ENCODE results near the gene TRAPPC12. TPM values are rescaled to one million over a fixed set of nuclear protein-coding genes. Genes with fewer than 3 reads are reported as not detected.

TRAPPC12 gene
- total and polyA plus RNA-seq, 4 experiments from 2014 or later: 18.0 to 137 (median 94.7) TPM

DNA sequence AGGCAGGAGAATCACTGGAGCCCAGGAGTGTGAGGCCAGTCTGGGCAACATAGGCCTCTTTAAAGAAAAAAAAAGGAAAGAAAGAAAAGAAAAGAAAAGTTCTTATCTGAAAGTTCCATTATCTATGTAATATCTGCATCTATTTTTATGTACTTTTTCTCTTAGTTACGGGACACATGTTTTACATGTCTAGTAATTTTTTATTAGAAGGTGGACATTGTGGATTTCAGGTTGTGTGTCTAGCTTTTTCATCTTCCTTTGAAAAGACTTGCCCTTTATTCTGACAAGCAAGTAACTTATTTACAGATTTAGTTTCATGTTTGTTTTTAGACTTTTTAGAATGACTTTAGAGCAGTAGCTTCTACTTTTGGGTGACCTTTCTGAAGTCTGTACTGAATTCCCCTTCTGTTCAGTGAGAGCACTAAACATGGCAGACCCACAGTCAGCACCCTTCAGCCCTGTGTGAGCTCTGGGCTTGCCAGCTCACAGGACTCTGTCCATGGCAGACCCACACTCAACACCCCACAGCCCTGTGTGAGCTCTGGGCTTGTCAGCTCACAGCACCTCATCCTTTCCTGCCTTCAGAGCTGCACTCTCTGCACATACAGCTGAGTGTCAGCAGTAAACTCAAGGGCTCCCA lies 17.5 kb downstream of the TRAPPC12 start:
- Mint-ChIP-seq H3K4me1 (peaks cover 9 to 40% (median 15%) of the 10 kb centered on the region in 4 donors), H3K27ac (no peak overlapping the region), H3K9me3 (peaks cover 3 to 42% (median 28%) of the 10 kb centered on the region in 8 donors), H3K4me3 (no peak overlapping the region), H3K36me3 (peaks cover 68 to 74% of the 10 kb centered on the region in 2 donors), H3K27me3 (no peaks in the 10 kb centered on the region)
- Histone ChIP-seq H3K27me3 (ENCODE audit: insufficient read depth, low read length) (no peaks in the 10 kb centered on the region), H3K9me3 (ENCODE audit: control insufficient read depth in 1 of 2, low read length in 2 of 2) (peaks cover 0 to 13% of the 10 kb centered on the region in 2 donors), H3K27ac (ENCODE audit: low read depth, low read length) (no peak overlapping the region), H3K4me3 (ENCODE audit: low read length in 2 of 2) (no peak overlapping the region), H3K36me3 (ENCODE audit: insufficient read depth, low read length) (peaks cover 23% of the 10 kb centered on the region), H3K4me1 (ENCODE audit: insufficient read depth, low read length) (no peaks in the 10 kb centered on the region)
- ChIA-PET POLR2A (ENCODE audit: partially characterized antibody) (interaction anchor here (1.0 kb wide), 1 partner anchor 19 kb away, joined by 4 read pairs; the partner anchor contains the start of gene EIPR1), CTCF (ENCODE audit: partially characterized antibody) (interaction anchor here (1.0 to 2.2 kb wide), 4 partner anchors 17 to 27 kb away, joined by 3 to 5 read pairs (median 4); partner anchors contain the start of gene TRAPPC12)
- no peak for DNase-seq
- intact Hi-C loops (cut with micrococcal nuclease): no loop called here

DNA sequence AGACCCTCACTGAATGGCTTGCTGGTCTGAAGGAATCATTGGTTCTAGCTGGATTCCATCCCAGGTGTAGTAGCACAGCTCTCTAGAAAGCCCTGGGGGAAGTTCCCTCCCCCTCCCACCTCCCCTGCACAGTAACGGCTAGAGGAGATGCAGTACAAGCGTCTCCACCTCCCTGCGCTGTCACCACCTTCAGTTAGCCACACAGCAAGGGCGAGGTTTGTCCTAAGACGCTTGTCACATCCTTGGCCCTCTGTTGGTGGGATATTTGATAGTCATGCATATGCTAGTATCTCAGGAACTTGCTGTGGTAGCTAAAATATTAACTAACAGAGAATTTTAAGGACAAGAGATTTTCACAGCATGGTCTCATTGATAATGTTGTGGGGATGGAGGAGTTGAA lies 19.4 kb downstream of the TRAPPC12 start:
- H3K36me3 Mint-ChIP-seq: peaks cover 58 to 72% of the 10 kb centered on the region in 2 donors
- POLR2A ChIA-PET (ENCODE audit: partially characterized antibody): no interaction called here

DNA sequence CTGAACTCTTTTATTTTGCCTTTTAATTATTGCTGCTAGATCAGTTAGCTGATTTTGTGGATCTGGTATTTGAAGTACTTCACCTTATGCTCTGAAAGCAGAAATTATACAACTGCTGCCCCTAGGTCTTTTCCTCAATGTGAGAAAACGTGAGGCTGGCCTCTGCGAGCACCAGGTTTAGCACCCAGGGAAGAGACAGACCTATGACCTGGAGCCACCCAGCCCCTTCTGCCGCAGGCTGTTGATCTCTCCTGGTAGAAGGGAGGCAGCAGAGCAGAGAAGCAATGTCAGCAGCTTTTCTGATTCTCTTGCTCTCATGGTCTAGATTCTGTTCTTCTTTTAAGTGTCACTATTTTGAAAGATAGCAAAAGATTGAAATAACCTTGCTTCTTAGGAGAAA lies 19.9 kb downstream of the TRAPPC12 start:
- intact Hi-C loops (cut with micrococcal nuclease): no loop called here
- H3K9me3 Mint-ChIP-seq: peaks cover 3 to 39% (median 28%) of the 10 kb centered on the region in 8 donors
- Histone ChIP-seq H3K27ac (ENCODE audit: low read depth, low read length) (no peak overlapping the region), H3K27me3 (ENCODE audit: insufficient read depth, low read length) (no peaks in the 10 kb centered on the region), H3K4me3 (ENCODE audit: low read length in 2 of 2) (no peak overlapping the region), H3K4me1 (ENCODE audit: insufficient read depth, low read length) (no peaks in the 10 kb centered on the region), H3K9me3 (ENCODE audit: control insufficient read depth in 1 of 2, low read length in 2 of 2) (peaks cover 0 to 13% of the 10 kb centered on the region in 2 donors), H3K36me3 (ENCODE audit: insufficient read depth, low read length) (peaks cover 31% of the 10 kb centered on the region)
- H3K27ac Mint-ChIP-seq: peak overlapping the region in 1 of 7 donors; percentile 12
- no peaks in the 10 kb centered on the region for H3K27me3 Mint-ChIP-seq
- peaks cover 57 to 74% of the 10 kb centered on the region in 2 donors for H3K36me3 Mint-ChIP-seq
- ChIA-PET POLR2A (ENCODE audit: partially characterized antibody) (no interaction called here), CTCF (ENCODE audit: partially characterized antibody) (interaction anchor here (0.8 to 1.5 kb wide), 2 partner anchors 23 to 25 kb away, joined by 3 to 4 read pairs; no protein-coding TSS in a partner anchor)
- H3K4me3 Mint-ChIP-seq: peak overlapping the region in 1 of 8 donors; percentile 53
- peaks cover 4 to 34% (median 13%) of the 10 kb centered on the region in 4 donors for H3K4me1 Mint-ChIP-seq
- DNase-seq: no peak

More for the DNA sequence above, 19.4 kb downstream of the TRAPPC12 start:
- Histone ChIP-seq H3K36me3 (ENCODE audit: insufficient read depth, low read length) (peaks cover 30% of the 10 kb centered on the region), H3K27me3 (ENCODE audit: insufficient read depth, low read length) (no peaks in the 10 kb centered on the region), H3K27ac (ENCODE audit: low read depth, low read length) (no peak overlapping the region), H3K4me1 (ENCODE audit: insufficient read depth, low read length) (no peaks in the 10 kb centered on the region), H3K4me3 (ENCODE audit: low read length in 2 of 2) (no peak overlapping the region), H3K9me3 (ENCODE audit: control insufficient read depth in 1 of 2, low read length in 2 of 2) (peaks cover 0 to 13% of the 10 kb centered on the region in 2 donors)
- no peak for DNase-seq
- Mint-ChIP-seq H3K4me1 (peaks cover 4 to 29% (median 10%) of the 10 kb centered on the region in 4 donors), H3K4me3 (no peak overlapping the region), H3K27ac (no peak overlapping the region), H3K9me3 (peaks cover 3 to 41% (median 28%) of the 10 kb centered on the region in 8 donors), H3K27me3 (no peaks in the 10 kb centered on the region)
- intact Hi-C loops (cut with micrococcal nuclease): no loop called here
- CTCF ChIA-PET (ENCODE audit: partially characterized antibody): interaction anchor here (0.8 to 1.5 kb wide), 2 partner anchors 24 to 25 kb away, joined by 3 to 4 read pairs; no protein-coding TSS in a partner anchor

DNA sequence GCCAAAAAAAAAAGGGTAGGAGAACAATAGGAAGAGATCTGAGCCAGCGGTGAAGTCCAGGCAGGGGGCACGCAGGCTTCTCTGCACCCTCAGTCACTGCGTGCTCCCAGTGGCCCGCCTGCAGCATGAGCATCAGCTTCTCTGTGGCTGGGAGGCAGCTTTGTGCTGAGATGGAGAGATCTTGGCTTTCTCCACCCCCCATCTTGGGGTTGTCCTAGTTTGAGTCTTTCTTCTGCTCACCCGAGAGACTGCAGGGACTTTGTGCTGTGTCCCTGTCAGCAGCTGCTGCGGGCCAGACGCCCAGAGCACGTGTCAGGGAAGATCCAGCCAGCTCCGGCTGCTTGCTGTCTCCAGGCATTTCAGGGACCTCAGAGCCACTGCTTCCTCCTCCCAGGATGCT lies 20.3 kb downstream of the TRAPPC12 start:
- POLR2A ChIA-PET (ENCODE audit: partially characterized antibody): no interaction called here
- peaks cover 0 to 13% of the 10 kb centered on the region in 2 donors for H3K9me3 ChIP-seq (ENCODE audit: control insufficient read depth in 1 of 2, low read length in 2 of 2)
- H3K4me1 ChIP-seq (ENCODE audit: insufficient read depth, low read length): no peaks in the 10 kb centered on the region
- H3K36me3 ChIP-seq (ENCODE audit: insufficient read depth, low read length): peaks cover 31% of the 10 kb centered on the region
- no peaks in the 10 kb centered on the region for H3K27me3 Mint-ChIP-seq
- no peak overlapping the region for H3K4me3 ChIP-seq (ENCODE audit: low read length in 2 of 2)
- H3K4me3 Mint-ChIP-seq: no peak overlapping the region
- H3K36me3 Mint-ChIP-seq: peaks cover 57 to 73% of the 10 kb centered on the region in 2 donors
- H3K4me1 Mint-ChIP-seq: peaks cover 8 to 39% (median 17%) of the 10 kb centered on the region in 4 donors
- peaks cover 3 to 37% (median 27%) of the 10 kb centered on the region in 8 donors for H3K9me3 Mint-ChIP-seq
- H3K27ac Mint-ChIP-seq: peak overlapping the region in 1 of 7 donors; percentile 12
- H3K27ac ChIP-seq (ENCODE audit: low read depth, low read length): no peak overlapping the region
- intact Hi-C loops (cut with micrococcal nuclease): no loop called here
- no peaks in the 10 kb centered on the region for H3K27me3 ChIP-seq (ENCODE audit: insufficient read depth, low read length)
- CTCF ChIA-PET (ENCODE audit: partially characterized antibody): interaction anchor here (1.5 kb wide), 1 partner anchor 24 kb away, joined by 4 read pairs; no protein-coding TSS in a partner anchor
- no peak for DNase-seq

DNA sequence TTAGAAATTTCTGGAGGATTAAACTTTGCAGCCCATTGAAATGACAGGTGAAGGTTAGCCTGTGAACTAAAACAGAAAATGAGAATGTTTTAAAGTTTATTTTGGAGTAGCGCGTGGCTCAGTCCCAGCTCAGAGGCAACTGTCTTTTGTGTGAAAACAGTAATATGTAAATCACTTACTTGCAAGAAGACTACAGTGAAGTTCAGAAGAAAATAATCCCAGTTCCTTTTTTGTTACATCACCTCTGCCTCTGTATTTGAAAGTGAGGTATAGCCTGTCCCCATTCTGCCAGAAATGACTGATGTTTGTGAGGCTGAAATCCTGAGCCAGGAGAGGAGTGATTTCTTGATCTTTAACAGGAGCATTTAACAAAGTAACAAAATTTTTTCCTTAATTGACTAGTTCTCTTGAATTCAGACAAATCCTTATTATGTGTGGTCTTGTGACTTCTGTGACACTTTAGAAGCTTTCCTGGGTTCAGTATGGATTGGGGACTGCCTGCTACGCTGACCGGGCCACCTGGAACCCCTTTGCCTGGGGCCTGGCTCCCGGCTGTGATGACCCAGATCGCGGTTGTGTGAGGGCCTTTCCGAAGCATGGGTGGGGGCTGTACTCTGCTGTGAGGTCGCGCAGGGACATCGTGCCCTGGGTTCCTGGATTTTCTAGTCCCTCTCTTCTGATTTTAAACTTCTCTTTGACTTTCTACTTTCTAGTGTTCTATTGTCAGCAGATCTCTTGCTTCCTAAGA lies 24.3 kb downstream of the TRAPPC12 start:
- H3K9me3 ChIP-seq (ENCODE audit: control insufficient read depth in 1 of 2, low read length in 2 of 2): no peaks in the 10 kb centered on the region
- POLR2A ChIA-PET (ENCODE audit: partially characterized antibody): no interaction called here
- H3K36me3 ChIP-seq (ENCODE audit: insufficient read depth, low read length): peaks cover 38% of the 10 kb centered on the region
- CTCF ChIA-PET (ENCODE audit: partially characterized antibody): interaction anchor here (2.7 to 7.4 kb wide), 2 partner anchors 20 kb away, joined by 13 to 43 read pairs; no protein-coding TSS in a partner anchor
- H3K4me3 Mint-ChIP-seq: no peak overlapping the region
- H3K4me1 Mint-ChIP-seq: peaks cover 12 to 43% (median 15%) of the 10 kb centered on the region in 4 donors
- no peaks in the 10 kb centered on the region for H3K4me1 ChIP-seq (ENCODE audit: insufficient read depth, low read length)
- no peaks in the 10 kb centered on the region for H3K27me3 Mint-ChIP-seq
- no peaks in the 10 kb centered on the region for H3K27me3 ChIP-seq (ENCODE audit: insufficient read depth, low read length)
- peak overlapping the region in 1 of 7 donors; percentile 37 for H3K27ac Mint-ChIP-seq
- intact Hi-C loops (cut with micrococcal nuclease): no loop called here
- no peak overlapping the region for H3K27ac ChIP-seq (ENCODE audit: low read depth, low read length)
- H3K4me3 ChIP-seq (ENCODE audit: low read length in 2 of 2): no peak overlapping the region
- H3K9me3 Mint-ChIP-seq: peaks cover 0 to 2% (median 0%) of the 10 kb centered on the region in 8 donors
- H3K36me3 Mint-ChIP-seq: peaks cover 26 to 58% of the 10 kb centered on the region in 2 donors
- no peak for DNase-seq

GRCh38 chr2:3404349-3404894 lies 24.9 kb downstream of the TRAPPC12 start:
- ChIA-PET POLR2A (ENCODE audit: partially characterized antibody) (no interaction called here), CTCF (ENCODE audit: partially characterized antibody) (interaction anchor here (7.4 kb wide), 1 partner anchor 19 kb away, joined by 43 read pairs; no protein-coding TSS in a partner anchor)
- H3K4me1 Mint-ChIP-seq: peaks cover 12 to 40% (median 16%) of the 10 kb centered on the region in 4 donors
- H3K4me3 Mint-ChIP-seq: no peak overlapping the region
- Histone ChIP-seq H3K36me3 (ENCODE audit: insufficient read depth, low read length) (peaks cover 36% of the 10 kb centered on the region), H3K9me3 (ENCODE audit: control insufficient read depth in 1 of 2, low read length in 2 of 2) (no peaks in the 10 kb centered on the region), H3K27ac (ENCODE audit: low read depth, low read length) (no peak overlapping the region), H3K27me3 (ENCODE audit: insufficient read depth, low read length) (no peaks in the 10 kb centered on the region), H3K4me1 (ENCODE audit: insufficient read depth, low read length) (no peaks in the 10 kb centered on the region), H3K4me3 (ENCODE audit: low read length in 2 of 2) (no peak overlapping the region)
- H3K36me3 Mint-ChIP-seq: peaks cover 25 to 57% of the 10 kb centered on the region in 2 donors
- H3K27me3 Mint-ChIP-seq: no peaks in the 10 kb centered on the region
- intact Hi-C loops (cut with micrococcal nuclease): no loop called here
- no peak overlapping the region for H3K27ac Mint-ChIP-seq
- no peak for DNase-seq
- H3K9me3 Mint-ChIP-seq: no peaks in the 10 kb centered on the region
